WI38 (cell line): ENCODE results near the gene HOATZ.

Experiments
- H3K4me3 ChIP-seq: 2 replicates; pipeline ENCODE4 v1.5.1; 2011; ENCODE audit warnings: low read depth, mild to moderate bottlenecking, control low read depth, low read length
- CTCF ChIP-seq: IDR thresholded peaks from 2 replicates; pipeline ENCODE4 v1.5.1; 2012; ENCODE audit warnings: low read depth, mild to moderate bottlenecking, control low read depth, low read length

The HOATZ gene

GRCh38 chr11:111565114-111565720 is 50.6 kb downstream of the HOATZ start:
- no peak overlapping the region for H3K4me3 ChIP-seq
- TF ChIP-seq CTCF: peak; percentile 66

GRCh38 chr11:111566324-111566723 is 51.7 kb downstream of the HOATZ start:
- no peak overlapping the region for H3K4me3 ChIP-seq

DNA sequence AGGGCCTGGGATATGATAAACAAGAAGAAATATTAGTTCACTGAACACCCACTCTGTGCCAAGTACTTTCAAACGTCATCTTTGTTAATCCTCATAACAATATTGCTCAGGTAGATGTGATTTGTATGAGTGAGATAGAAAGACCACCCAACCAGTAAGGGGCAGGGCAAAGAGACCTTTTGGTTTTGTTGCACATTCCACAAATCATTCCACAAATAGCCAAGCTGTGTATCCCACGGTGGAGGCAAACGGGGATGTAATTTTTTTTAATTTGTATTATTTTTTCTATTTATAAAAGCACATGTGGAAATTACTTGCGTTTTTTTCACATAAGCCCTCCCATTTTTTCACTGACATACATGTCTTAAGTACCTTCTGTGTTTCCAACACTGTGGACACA is 54.9 kb downstream of the HOATZ start:
- TF ChIP-seq CTCF: no peak
- no peak overlapping the region for H3K4me3 ChIP-seq

More at GRCh38 chr11:111566324-111566723, 51.7 kb downstream of the HOATZ start:
- no peak for TF ChIP-seq CTCF

GRCh38 chr11:111570796-111571195 is 56.2 kb downstream of the HOATZ start:
- H3K4me3 ChIP-seq: no peak overlapping the region
- no peak for TF ChIP-seq CTCF

DNA sequence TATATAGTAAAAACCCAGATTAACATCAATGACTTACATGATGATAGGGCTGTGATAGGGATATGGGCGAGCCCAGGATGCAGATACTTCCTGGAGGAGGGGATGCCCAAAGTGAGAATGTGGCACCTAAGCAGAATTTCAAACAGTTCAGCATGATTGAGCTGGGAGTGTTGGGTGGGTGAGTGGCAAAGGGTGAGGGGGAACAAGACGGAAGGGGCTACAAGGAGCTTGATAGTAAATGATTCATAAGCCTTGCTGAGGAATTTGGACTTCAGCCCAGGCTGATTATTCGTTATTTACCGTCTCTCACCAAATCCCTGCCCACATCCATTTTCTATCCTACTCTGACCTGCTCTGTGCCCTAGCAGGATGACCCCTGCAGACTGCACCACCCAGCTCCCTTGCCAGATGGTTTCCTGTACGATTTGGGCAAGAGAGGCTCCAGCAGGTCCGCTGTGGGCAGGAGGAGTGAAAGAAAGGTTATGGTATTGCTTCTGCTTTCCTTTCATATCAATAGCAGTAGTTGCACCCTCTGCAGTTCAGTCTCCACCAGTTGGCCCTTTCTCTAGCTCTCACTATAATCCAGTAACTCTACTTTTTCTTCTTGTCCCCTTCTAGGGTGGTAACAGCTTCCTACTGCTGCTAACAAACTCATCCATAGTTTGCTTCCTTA is 57.4 kb downstream of the HOATZ start:
- H3K4me3 ChIP-seq: no peak overlapping the region
- TF ChIP-seq CTCF: no peak

DNA sequence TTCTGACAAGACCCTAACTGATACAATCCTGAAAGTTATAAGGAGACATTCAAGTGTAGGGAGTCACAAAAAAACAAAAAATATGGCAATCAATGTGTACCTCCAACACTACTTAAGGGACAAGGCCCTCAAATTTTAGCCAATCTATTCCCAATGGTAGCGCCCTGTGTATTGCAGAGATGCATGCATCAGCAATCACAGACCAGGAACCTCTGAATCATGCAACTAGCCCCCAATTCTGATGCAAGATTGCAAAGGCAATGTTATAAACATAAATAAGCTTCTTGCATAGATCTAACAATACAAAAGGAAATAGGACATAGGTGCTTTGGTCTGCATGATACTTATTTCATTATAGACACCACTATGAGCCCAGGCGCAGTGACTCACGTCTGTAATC is 58.0 kb downstream of the HOATZ start:
- no peak overlapping the region for H3K4me3 ChIP-seq
- no peak for TF ChIP-seq CTCF

DNA sequence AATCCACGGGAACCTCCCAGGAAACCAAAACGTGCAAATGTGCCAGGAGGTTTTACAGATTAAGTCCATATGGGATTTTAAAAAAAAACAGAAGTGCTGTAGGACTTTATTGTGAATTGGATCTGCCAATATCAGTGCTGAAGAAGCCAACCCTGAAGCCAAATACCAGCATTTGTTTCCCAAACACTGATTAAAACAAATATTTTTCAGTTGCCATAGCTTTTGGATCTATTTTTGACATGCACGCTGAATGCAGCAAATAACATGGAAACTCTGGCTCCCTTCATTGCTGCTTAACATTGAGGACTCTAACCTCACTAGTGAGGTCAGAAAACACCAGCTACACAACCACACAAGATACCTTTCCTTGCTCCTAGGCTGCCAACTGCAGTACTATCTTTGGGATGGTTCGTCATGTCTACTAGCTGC is 59.3 kb downstream of the HOATZ start:
- TF ChIP-seq CTCF: no peak
- H3K4me3 ChIP-seq: no peak overlapping the region
